ENCODE results near the gene DGKI.

DGKI gene

GRCh38 chr7:137717045-137717444, 129.7 kb downstream of the DGKI start:
- no peaks in the 10 kb centered on the region for H3K36me3 ChIP-seq (ENCODE audit: control insufficient read depth in 2 of 2, insufficient read depth in 1 of 2, low read length in 2 of 2)
- POLR2A ChIA-PET = no interaction called here
- TF ChIP-seq ZNF280D (tag by site-specific recombination; IDR thresholded peaks at IDR 0.05) (no peak), ZNF146 (tag by site-specific recombination; IDR thresholded peaks at IDR 0.05) (no peak), BCL11A (tag by site-specific recombination; IDR thresholded peaks at IDR 0.05; ENCODE audit: low read depth) (no peak), SP7 (tag by site-specific recombination; IDR thresholded peaks at IDR 0.05) (no peak), YY2 (tag by site-specific recombination; IDR thresholded peaks at IDR 0.05) (no peak), KLF9 (tag by site-specific recombination; IDR thresholded peaks at IDR 0.05; ENCODE audit: low read depth) (no peak), ZNF19 (tag by site-specific recombination; IDR thresholded peaks at IDR 0.05; ENCODE audit: low read depth) (no peak), WT1 (tag by site-specific recombination; IDR thresholded peaks at IDR 0.05) (no peak), ZNF518A (tag by site-specific recombination; conservative IDR thresholded peaks at IDR 0.05; ENCODE audit: low read depth) (no peak), ZNF341 (tag by site-specific recombination; IDR thresholded peaks at IDR 0.05; ENCODE audit: low read depth) (no peak), ZNF24 (tag by site-specific recombination; IDR thresholded peaks at IDR 0.05) (no peak)
- CTCF ChIA-PET = no interaction called here
- no peak overlapping the region for H3K27ac ChIP-seq (ENCODE audit: extremely low read depth, low read depth, low read length)
- no peaks in the 10 kb centered on the region for H3K4me1 ChIP-seq (ENCODE audit: control insufficient read depth, insufficient read depth, low read length)
- H3K4me3 ChIP-seq (ENCODE audit: low read depth, low read length) = no peak overlapping the region
- no peaks in the 10 kb centered on the region for H3K9me3 ChIP-seq (ENCODE audit: control insufficient read depth, insufficient read depth, low read depth, low read length)

- Histone ChIP-seq H3K4me3 (ENCODE audit: low read depth, low read length) (no peak overlapping the region), H3K27ac (ENCODE audit: extremely low read depth, low read depth, low read length) (no peak overlapping the region), H3K4me1 (ENCODE audit: control insufficient read depth, insufficient read depth, low read length) (no peaks in the 10 kb centered on the region), H3K36me3 (ENCODE audit: control insufficient read depth in 2 of 2, insufficient read depth in 1 of 2, low read length in 2 of 2) (no peaks in the 10 kb centered on the region), H3K9me3 (ENCODE audit: control insufficient read depth, insufficient read depth, low read depth, low read length) (no peaks in the 10 kb centered on the region)
- POLR2A ChIA-PET = no interaction called here
- CTCF ChIA-PET = no interaction called here
- no peak for TF ChIP-seq ZXDB (tag by site-specific recombination; IDR thresholded peaks at IDR 0.05)
- no peak for TF ChIP-seq INSM2 (tag by site-specific recombination; IDR thresholded peaks at IDR 0.05)
- TF ChIP-seq ZBTB49 (tag by site-specific recombination; IDR thresholded peaks at IDR 0.05; ENCODE audit: low read depth) = no peak
- TF ChIP-seq ZNF18 (tag by site-specific recombination; IDR thresholded peaks at IDR 0.05) = no peak
- TF ChIP-seq YY2 (tag by site-specific recombination; IDR thresholded peaks at IDR 0.05) = no peak
- TF ChIP-seq ZNF707 (tag by site-specific recombination; IDR thresholded peaks at IDR 0.05) = no peak
- no peak for TF ChIP-seq KLF8 (tag by site-specific recombination; IDR thresholded peaks at IDR 0.05)
- no peak for TF ChIP-seq ZNF280C (tag by site-specific recombination; IDR thresholded peaks at IDR 0.05)
- no peak for TF ChIP-seq ZNF335 (tag by site-specific recombination; conservative IDR thresholded peaks at IDR 0.05)
- no peak for TF ChIP-seq ZNF623 (tag by site-specific recombination; IDR thresholded peaks at IDR 0.05)
Observed at GRCh38 chr7:137716061-137716460, 130.7 kb downstream of the DGKI start.
